HG03520 (cell line): ENCODE data around the gene PTGES3L.
"Not testable (repeated sequence)": the region's sequence is repeated elsewhere in the genome, so short reads cannot be mapped to it uniquely, and the experiment has no call there.

Source experiments
- ATAC-seq: cut with Tn5 transposase; IDR thresholded peaks from one replicate; pipeline ENCODE4 v1.9.1; 2021; ENCODE audit warnings: mild to moderate bottlenecking, moderate library complexity; ENCODE audit not compliant: unreplicated experiment

The PTGES3L gene

GRCh38 chr17:43014649-43015542, 35.0 kb upstream of the PTGES3L start:
- ATAC-seq = no peak

- ATAC-seq = no peak
These were observed 34.3 kb upstream of the PTGES3L start for GRCh38 chr17:43014020-43014648.

GRCh38 chr17:43013296-43013695, 33.4 kb upstream of the PTGES3L start:
- ATAC-seq = no peak

GRCh38 chr17:43011728-43012472, 32.0 kb upstream of the PTGES3L start:
- ATAC-seq = no peak

GRCh38 chr17:43010667-43011308, 30.9 kb upstream of the PTGES3L start:
- ATAC-seq = no peak

- ATAC-seq = peak; percentile 64
These were observed 27.0 kb upstream of the PTGES3L start, which contains the start of gene IFI35 for GRCh38 chr17:43006639-43007551. Gene IFI35 (plus strand): TSS chr17:43006784. CDS start chr17:43006948, 164 bp downstream.

GRCh38 chr17:43003542-43004172, 23.8 kb upstream of the PTGES3L start:
- ATAC-seq = no peak

GRCh38 chr17:43000894-43001293, 21.0 kb upstream of the PTGES3L start:
- ATAC-seq = not testable (repeated sequence)

GRCh38 chr17:42999003-42999525, 19.2 kb upstream of the PTGES3L start:
- no peak for ATAC-seq

- ATAC-seq = peak; percentile 85
These were observed 18.4 kb upstream of the PTGES3L start, which contains the start of gene RPL27 for GRCh38 chr17:42997984-42998938. Gene RPL27 (plus strand): TSS chr17:42998419. CDS start chr17:42998751, 332 bp downstream.

GRCh38 chr17:42997390-42997983, 17.6 kb upstream of the PTGES3L start:
- no peak for ATAC-seq

GRCh38 chr17:42993913-42994312, 14.0 kb upstream of the PTGES3L start:
- ATAC-seq = not testable (repeated sequence)

GRCh38 chr17:42992872-42993271, 13.0 kb upstream of the PTGES3L start:
- ATAC-seq = no peak

- no peak for ATAC-seq
These were observed 11.6 kb upstream of the PTGES3L start for GRCh38 chr17:42991471-42991870.

- ATAC-seq = no peak
These were observed 10.1 kb upstream of the PTGES3L start for GRCh38 chr17:42989726-42990652.

- ATAC-seq = no peak
These were observed 9.3 kb upstream of the PTGES3L start for GRCh38 chr17:42989141-42989540.
